ENCODE data around the gene BSG.

The BSG gene

DNA sequence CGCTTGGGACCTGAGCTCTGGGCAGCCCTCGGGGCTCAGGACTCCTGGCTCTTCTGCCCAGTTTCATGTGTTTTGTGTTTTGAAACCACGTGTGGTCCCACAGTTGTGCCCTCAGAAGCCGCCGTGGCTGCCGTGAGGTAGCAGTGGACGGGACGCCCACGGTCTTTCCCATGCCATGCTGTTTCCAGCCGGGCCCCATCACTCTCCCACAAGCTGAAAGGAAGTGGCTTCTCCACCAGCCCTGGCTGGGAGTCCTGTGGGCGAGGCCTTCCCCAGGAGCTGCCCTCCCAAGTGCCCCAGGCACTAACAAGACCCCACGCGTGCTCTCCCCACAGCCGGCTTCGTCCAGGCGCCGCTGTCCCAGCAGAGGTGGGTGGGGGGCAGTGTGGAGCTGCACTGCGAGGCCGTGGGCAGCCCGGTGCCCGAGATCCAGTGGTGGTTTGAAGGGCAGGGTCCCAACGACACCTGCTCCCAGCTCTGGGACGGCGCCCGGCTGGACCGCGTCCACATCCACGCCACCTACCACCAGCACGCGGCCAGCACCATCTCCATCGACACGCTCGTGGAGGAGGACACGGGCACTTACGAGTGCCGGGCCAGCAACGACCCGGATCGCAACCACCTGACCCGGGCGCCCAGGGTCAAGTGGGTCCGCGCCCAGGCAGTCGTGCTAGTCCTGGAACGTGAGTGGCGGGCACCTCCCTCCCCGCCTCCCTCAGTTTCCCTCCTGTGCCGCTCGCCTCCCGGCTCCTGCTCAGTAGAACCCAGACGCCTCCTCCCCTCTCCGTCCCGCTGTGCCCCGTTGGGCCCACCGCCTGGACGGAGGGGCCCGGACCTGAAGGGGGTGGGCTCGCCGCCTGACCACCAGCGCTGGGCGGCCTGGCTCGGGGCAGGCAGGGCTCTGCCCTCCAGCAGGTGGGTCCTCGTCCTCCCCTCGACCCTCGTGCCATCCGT, 5.3 kb downstream of the BSG start:
- TF ChIP-seq, protein P1, sequence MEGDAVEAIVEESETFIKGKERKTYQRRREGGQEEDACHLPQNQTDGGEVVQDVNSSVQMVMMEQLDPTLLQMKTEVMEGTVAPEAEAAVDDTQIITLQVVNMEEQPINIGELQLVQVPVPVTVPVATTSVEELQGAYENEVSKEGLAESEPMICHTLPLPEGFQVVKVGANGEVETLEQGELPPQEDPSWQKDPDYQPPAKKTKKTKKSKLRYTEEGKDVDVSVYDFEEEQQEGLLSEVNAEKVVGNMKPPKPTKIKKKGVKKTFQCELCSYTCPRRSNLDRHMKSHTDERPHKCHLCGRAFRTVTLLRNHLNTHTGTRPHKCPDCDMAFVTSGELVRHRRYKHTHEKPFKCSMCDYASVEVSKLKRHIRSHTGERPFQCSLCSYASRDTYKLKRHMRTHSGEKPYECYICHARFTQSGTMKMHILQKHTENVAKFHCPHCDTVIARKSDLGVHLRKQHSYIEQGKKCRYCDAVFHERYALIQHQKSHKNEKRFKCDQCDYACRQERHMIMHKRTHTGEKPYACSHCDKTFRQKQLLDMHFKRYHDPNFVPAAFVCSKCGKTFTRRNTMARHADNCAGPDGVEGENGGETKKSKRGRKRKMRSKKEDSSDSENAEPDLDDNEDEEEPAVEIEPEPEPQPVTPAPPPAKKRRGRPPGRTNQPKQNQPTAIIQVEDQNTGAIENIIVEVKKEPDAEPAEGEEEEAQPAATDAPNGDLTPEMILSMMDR (conservative IDR thresholded peaks at IDR 0.05; ENCODE audit: control insufficient read depth, insufficient read depth, low read depth, low read length), result no peak
- no peak for DNase-seq (ENCODE audit: low read depth)
- H3K4me3 ChIP-seq (ENCODE audit: control insufficient read depth, low read depth, low read length), result no peak overlapping the region

GRCh38 chr19:579111-579841, 6.9 kb downstream of the BSG start:
- H3K4me3 ChIP-seq (ENCODE audit: control insufficient read depth, low read depth, low read length), result no peak overlapping the region
- DNase-seq (ENCODE audit: low read depth), result no peak
- TF ChIP-seq, protein P1 (conservative IDR thresholded peaks at IDR 0.05; ENCODE audit: control insufficient read depth, insufficient read depth, low read depth, low read length), result no peak

- no peak for DNase-seq (ENCODE audit: low read depth)
- TF ChIP-seq, protein P1 (conservative IDR thresholded peaks at IDR 0.05; ENCODE audit: control insufficient read depth, insufficient read depth, low read depth, low read length), result no peak
Observed at GRCh38 chr19:579842-580155, 7.4 kb downstream of the BSG start.

DNA sequence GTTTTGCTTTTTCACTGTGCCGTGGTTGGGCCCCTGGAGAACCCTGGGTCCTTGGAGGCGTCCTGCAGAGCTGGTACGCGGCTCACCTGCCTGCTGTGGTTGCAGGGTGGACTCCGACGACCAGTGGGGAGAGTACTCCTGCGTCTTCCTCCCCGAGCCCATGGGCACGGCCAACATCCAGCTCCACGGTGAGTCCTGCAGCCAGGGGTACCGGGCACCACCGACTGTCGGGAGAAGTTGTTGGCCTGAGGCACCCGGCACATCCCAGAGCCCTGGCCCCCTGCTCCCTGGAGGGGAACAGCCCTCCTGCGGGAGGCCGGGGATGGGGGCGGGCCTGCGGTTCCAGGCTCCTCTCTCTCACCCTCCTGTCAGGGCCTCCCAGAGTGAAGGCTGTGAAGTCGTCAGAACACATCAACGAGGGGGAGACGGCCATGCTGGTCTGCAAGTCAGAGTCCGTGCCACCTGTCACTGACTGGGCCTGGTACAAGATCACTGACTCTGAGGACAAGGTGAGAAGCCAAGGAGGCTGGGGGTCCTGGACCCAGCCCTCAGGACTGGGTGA, 8.0 kb downstream of the BSG start:
- no peak overlapping the region for H3K4me3 ChIP-seq (ENCODE audit: control insufficient read depth, low read depth, low read length)
- DNase-seq (ENCODE audit: low read depth), result no peak
- TF ChIP-seq, protein P1 (conservative IDR thresholded peaks at IDR 0.05; ENCODE audit: control insufficient read depth, insufficient read depth, low read depth, low read length), result no peak

More at GRCh38 chr19:579842-580155, 7.4 kb downstream of the BSG start:
- H3K4me3 ChIP-seq (ENCODE audit: control insufficient read depth, low read depth, low read length), result no peak overlapping the region

DNA sequence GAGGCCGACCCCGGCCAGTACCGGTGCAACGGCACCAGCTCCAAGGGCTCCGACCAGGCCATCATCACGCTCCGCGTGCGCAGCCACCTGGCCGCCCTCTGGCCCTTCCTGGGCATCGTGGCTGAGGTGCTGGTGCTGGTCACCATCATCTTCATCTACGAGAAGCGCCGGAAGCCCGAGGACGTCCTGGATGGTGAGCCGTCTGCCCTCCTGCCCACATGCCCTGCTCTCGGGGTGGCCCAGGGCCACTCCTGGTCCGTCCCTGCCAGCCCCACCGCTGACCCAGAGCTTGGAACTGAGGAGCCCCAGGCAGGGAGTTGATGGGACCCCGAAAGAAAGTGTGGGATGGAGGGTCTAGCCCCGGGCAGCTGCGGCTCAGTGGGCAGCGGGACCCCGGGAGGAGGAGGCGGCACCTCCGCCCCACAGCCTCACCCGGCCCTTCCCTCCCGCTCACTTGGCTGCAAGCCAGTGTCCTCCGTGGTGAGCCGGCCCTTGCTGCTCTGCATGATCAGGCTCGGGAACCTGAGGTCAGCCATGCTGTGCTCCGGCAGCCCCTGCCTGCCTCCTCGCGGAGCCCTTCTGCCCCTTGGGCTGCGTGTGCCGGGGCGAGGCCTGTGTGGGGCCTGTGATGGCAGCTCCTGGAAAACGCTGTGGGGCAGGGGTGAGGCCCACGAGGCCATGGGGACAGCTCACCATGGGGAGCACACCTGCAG, 9.2 kb downstream of the BSG start:
- TF ChIP-seq, protein P1 (conservative IDR thresholded peaks at IDR 0.05; ENCODE audit: control insufficient read depth, insufficient read depth, low read depth, low read length), result no peak
- DNase-seq (ENCODE audit: low read depth), result no peak
- no peak overlapping the region for H3K4me3 ChIP-seq (ENCODE audit: control insufficient read depth, low read depth, low read length)

DNA sequence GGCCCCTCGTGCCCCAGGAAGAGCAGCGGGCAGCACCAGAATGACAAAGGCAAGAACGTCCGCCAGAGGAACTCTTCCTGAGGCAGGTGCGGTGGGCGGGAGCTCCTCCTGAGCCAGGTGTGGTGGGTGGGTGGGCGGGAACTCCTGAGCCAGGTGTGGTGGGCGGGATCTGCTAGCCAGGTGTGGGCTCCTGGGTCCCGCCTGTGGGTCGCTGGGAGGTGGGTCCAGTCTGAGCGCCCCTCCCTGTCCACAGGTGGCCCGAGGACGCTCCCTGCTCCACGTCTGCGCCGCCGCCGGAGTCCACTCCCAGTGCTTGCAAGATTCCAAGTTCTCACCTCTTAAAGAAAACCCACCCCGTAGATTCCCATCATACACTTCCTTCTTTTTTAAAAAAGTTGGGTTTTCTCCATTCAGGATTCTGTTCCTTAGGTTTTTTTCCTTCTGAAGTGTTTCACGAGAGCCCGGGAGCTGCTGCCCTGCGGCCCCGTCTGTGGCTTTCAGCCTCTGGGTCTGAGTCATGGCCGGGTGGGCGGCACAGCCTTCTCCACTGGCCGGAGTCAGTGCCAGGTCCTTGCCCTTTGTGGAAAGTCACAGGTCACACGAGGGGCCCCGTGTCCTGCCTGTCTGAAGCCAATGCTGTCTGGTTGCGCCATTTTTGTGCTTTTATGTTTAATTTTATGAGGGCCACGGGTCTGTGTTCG, 10.3 kb downstream of the BSG start:
- H3K4me3 ChIP-seq (ENCODE audit: control insufficient read depth, low read depth, low read length), result no peak overlapping the region
- peak; percentile 63 for DNase-seq (ENCODE audit: low read depth)
- TF ChIP-seq, protein P1 (conservative IDR thresholded peaks at IDR 0.05; ENCODE audit: control insufficient read depth, insufficient read depth, low read depth, low read length), result no peak
